ENCODE data around the gene SPATA16.

Gene SPATA16

DNA sequence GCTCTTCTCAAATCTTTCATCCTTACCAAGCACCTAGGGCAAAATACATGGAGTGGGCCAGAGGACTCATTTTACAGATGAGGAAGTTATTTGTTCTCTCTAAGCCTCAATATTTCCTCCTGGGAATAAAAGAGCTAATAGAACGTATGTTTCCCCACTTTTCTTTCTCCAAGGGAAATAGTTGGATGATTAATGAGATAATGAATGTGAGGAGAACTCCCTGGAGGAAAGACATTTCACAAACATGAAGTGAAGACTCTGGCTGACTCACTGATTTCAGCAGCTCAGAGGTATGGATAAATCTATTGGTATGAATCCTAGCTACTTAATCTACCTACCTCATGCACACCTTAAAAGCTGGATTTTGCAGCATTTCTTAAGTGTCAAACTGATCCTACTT lies 292.1 kb downstream of the SPATA16 start:
- Histone ChIP-seq H3K9me3 (ENCODE audit: control insufficient read depth in 1 of 2, low read length in 2 of 2) (no peaks in the 10 kb centered on the region), H3K36me3 (ENCODE audit: control insufficient read depth in 1 of 2, insufficient read depth in 2 of 2, low read length in 2 of 2) (no peaks in the 10 kb centered on the region), H3K27me3 (ENCODE audit: low read depth, low read length) (no peaks in the 10 kb centered on the region), H3K27ac (ENCODE audit: low read length) (no peak overlapping the region), H3K4me3 (ENCODE audit: low read depth in 1 of 2, low read length in 2 of 2) (no peak overlapping the region), H3K4me1 (ENCODE audit: control insufficient read depth in 1 of 2, insufficient read depth in 2 of 2, low read length in 2 of 2) (no peaks in the 10 kb centered on the region)

DNA sequence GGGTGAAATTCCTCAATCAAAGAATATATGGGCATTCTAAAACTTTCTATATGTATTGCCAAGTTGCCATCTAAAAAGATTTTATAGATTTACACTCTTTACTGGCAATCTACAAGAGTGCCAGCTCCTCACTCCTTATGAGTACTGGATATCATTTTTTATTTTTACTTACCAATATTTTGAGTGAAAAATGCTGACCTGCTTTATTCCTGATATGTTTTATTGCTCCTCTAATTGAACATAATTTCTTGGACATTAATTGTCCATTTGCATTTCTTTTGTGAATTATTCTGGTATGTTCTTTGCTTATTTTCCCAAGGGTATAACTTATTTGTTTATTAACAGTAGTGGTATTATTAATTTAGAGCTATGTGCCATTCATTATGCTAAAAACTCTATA lies 293.7 kb downstream of the SPATA16 start:
- no peaks in the 10 kb centered on the region for H3K36me3 ChIP-seq (ENCODE audit: control insufficient read depth in 1 of 2, insufficient read depth in 2 of 2, low read length in 2 of 2)
- H3K27ac ChIP-seq (ENCODE audit: low read length) = no peak overlapping the region
- no peaks in the 10 kb centered on the region for H3K27me3 ChIP-seq (ENCODE audit: low read depth, low read length)
- no peaks in the 10 kb centered on the region for H3K4me1 ChIP-seq (ENCODE audit: control insufficient read depth in 1 of 2, insufficient read depth in 2 of 2, low read length in 2 of 2)
- H3K4me3 ChIP-seq (ENCODE audit: low read depth in 1 of 2, low read length in 2 of 2) = no peak overlapping the region
- H3K9me3 ChIP-seq (ENCODE audit: control insufficient read depth in 1 of 2, low read length in 2 of 2) = no peaks in the 10 kb centered on the region

DNA sequence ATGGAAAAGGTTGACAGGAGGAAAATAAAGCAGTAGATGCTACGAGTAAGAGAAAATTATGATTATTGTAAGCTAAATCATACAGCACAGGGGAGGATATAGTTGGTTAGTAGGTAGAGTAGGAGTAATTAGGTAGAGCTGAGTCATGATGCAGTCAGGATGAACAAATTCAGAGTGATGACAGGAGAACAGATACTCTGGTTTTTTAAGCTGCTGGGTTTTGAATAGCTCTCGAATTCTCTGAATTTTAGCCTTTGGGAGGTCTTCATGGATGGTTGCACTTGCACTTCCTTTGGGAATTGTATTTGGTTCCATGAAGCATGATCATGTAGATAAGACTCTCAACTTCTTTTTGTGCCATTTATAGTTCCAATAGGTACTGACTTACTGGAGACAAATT lies 294.3 kb downstream of the SPATA16 start:
- Histone ChIP-seq H3K27ac (ENCODE audit: low read length) (no peak overlapping the region), H3K4me1 (ENCODE audit: control insufficient read depth in 1 of 2, insufficient read depth in 2 of 2, low read length in 2 of 2) (no peaks in the 10 kb centered on the region), H3K36me3 (ENCODE audit: control insufficient read depth in 1 of 2, insufficient read depth in 2 of 2, low read length in 2 of 2) (no peaks in the 10 kb centered on the region), H3K27me3 (ENCODE audit: low read depth, low read length) (no peaks in the 10 kb centered on the region), H3K9me3 (ENCODE audit: control insufficient read depth in 1 of 2, low read length in 2 of 2) (no peaks in the 10 kb centered on the region), H3K4me3 (ENCODE audit: low read depth in 1 of 2, low read length in 2 of 2) (no peak overlapping the region)

DNA sequence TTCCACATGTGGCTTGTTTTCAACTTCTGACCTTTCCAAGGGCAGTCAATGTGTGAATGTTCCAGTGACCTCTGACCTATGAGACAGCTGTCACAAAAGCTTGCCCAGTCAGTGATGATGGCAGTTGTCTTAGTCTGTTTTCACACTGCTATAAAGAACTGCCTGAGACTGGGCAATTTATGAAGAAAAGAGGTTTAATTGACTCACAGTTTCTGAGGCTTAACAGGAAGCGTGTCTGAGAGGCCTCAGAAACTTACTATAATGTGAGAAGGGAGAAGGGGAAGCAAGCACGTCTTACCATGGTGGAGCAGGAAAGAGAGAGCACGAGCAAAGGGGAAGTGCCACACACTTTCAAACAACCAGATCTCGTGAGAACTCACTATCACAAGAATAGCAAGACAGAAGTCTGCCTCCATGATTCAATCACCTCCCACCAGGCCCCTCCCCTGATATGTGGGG lies 294.9 kb downstream of the SPATA16 start:
- no peak overlapping the region for H3K4me3 ChIP-seq (ENCODE audit: low read depth in 1 of 2, low read length in 2 of 2)
- H3K27me3 ChIP-seq (ENCODE audit: low read depth, low read length) = no peaks in the 10 kb centered on the region
- H3K27ac ChIP-seq (ENCODE audit: low read length) = no peak overlapping the region
- H3K9me3 ChIP-seq (ENCODE audit: control insufficient read depth in 1 of 2, low read length in 2 of 2) = no peaks in the 10 kb centered on the region
- no peaks in the 10 kb centered on the region for H3K4me1 ChIP-seq (ENCODE audit: control insufficient read depth in 1 of 2, insufficient read depth in 2 of 2, low read length in 2 of 2)
- H3K36me3 ChIP-seq (ENCODE audit: control insufficient read depth in 1 of 2, insufficient read depth in 2 of 2, low read length in 2 of 2) = no peaks in the 10 kb centered on the region

DNA sequence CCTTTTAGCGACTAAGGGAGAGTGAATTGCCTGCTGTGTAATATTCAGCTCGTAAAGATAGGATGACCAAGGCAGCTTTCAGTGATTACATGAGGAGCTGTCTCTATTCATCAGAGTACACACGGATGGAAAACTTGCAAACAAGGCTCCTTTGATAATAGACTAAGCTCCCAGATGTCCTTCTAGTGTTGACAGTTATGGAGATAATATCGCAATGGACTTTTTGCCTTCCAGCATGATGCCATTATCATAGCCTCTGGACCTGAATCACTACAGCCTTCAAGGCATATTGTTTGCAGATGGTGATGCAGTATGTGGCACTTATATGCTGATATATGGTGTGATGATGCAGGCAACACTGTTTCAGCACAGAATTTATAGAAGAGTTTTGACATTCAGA lies 296.6 kb downstream of the SPATA16 start:
- Histone ChIP-seq H3K4me1 (ENCODE audit: control insufficient read depth in 1 of 2, insufficient read depth in 2 of 2, low read length in 2 of 2) (no peaks in the 10 kb centered on the region), H3K36me3 (ENCODE audit: control insufficient read depth in 1 of 2, insufficient read depth in 2 of 2, low read length in 2 of 2) (no peaks in the 10 kb centered on the region), H3K27ac (ENCODE audit: low read length) (no peak overlapping the region), H3K9me3 (ENCODE audit: control insufficient read depth in 1 of 2, low read length in 2 of 2) (no peaks in the 10 kb centered on the region), H3K27me3 (ENCODE audit: low read depth, low read length) (no peaks in the 10 kb centered on the region), H3K4me3 (ENCODE audit: low read depth in 1 of 2, low read length in 2 of 2) (no peak overlapping the region)

DNA sequence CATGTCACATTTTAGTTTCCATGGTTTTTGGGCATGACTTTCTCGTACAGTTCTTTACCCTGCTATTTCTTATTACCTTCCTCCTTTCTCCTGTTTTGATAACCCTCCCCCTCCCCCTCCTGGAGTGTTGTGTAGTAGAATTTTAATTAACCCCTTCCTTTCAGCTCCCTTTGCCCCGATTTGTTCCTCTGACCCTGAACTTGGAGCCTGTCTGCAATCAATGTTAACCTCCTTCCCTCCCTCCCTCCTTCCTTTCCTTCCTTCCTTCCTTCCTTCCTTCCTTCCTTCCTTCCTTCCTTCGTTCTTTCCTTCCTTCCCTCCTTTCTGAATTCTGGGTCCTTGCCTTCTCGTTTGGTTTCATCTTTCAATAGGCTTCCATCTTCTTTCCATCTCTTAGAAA lies 300.1 kb downstream of the SPATA16 start:
- Histone ChIP-seq H3K36me3 (ENCODE audit: control insufficient read depth in 1 of 2, insufficient read depth in 2 of 2, low read length in 2 of 2) (no peaks in the 10 kb centered on the region), H3K9me3 (ENCODE audit: control insufficient read depth in 1 of 2, low read length in 2 of 2) (no peaks in the 10 kb centered on the region), H3K4me3 (ENCODE audit: low read depth in 1 of 2, low read length in 2 of 2) (no peak overlapping the region), H3K4me1 (ENCODE audit: control insufficient read depth in 1 of 2, insufficient read depth in 2 of 2, low read length in 2 of 2) (no peaks in the 10 kb centered on the region), H3K27ac (ENCODE audit: low read length) (no peak overlapping the region), H3K27me3 (ENCODE audit: low read depth, low read length) (no peaks in the 10 kb centered on the region)

DNA sequence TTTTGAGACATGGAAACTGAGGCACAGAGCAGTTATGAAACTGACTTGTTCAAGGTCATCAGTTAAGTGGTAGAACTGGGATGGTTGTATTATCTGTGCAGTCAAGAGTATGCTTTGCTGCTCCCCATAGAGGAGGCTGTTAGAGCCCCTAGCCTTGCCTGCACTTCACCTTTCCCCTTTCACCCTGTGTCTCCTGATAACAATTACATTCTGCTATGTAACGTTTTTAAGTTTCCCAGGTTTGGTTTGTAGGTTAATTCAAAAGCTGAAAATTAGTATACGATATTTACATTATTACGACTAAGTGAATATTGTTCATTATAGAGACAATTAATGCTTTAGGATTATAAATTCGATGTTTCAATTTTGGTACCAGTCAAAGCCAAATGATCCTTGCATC lies 300.6 kb downstream of the SPATA16 start:
- Histone ChIP-seq H3K27ac (ENCODE audit: low read length) (no peak overlapping the region), H3K27me3 (ENCODE audit: low read depth, low read length) (no peaks in the 10 kb centered on the region), H3K4me3 (ENCODE audit: low read depth in 1 of 2, low read length in 2 of 2) (no peak overlapping the region), H3K36me3 (ENCODE audit: control insufficient read depth in 1 of 2, insufficient read depth in 2 of 2, low read length in 2 of 2) (no peaks in the 10 kb centered on the region), H3K9me3 (ENCODE audit: control insufficient read depth in 1 of 2, low read length in 2 of 2) (no peaks in the 10 kb centered on the region), H3K4me1 (ENCODE audit: control insufficient read depth in 1 of 2, insufficient read depth in 2 of 2, low read length in 2 of 2) (no peaks in the 10 kb centered on the region)

DNA sequence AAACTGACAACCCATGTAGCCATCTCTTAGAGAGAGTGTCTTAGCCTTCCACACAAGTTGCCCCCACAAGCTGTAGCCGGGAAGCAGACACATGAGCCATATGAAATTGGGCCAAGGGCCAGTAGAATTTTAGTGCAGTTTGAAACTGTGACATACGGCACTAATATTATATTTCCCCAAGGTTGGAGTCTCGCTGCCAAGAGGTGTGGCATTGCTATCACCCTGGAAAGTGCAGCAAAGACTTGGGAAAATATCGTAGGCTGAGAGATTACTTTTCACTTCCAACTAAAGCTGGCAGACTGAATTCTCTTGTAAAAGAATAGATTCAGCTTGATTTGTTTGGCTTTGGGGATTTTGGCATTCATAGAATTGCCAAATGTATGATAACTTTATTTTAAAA lies 301.4 kb downstream of the SPATA16 start:
- H3K27ac ChIP-seq (ENCODE audit: low read length) = no peak overlapping the region
- H3K36me3 ChIP-seq (ENCODE audit: control insufficient read depth in 1 of 2, insufficient read depth in 2 of 2, low read length in 2 of 2) = no peaks in the 10 kb centered on the region
- no peaks in the 10 kb centered on the region for H3K27me3 ChIP-seq (ENCODE audit: low read depth, low read length)
- H3K9me3 ChIP-seq (ENCODE audit: control insufficient read depth in 1 of 2, low read length in 2 of 2) = no peaks in the 10 kb centered on the region
- H3K4me1 ChIP-seq (ENCODE audit: control insufficient read depth in 1 of 2, insufficient read depth in 2 of 2, low read length in 2 of 2) = no peaks in the 10 kb centered on the region
- no peak overlapping the region for H3K4me3 ChIP-seq (ENCODE audit: low read depth in 1 of 2, low read length in 2 of 2)
